H9 (cell line): ENCODE data around the gene IPO9. TPM values are rescaled to one million over a fixed set of nuclear protein-coding genes. Genes with fewer than 3 reads are reported as not detected.

Experiments used
- DNase-seq: peaks from one replicate; pipeline ENCODE4 v3.0.0-alpha.2; 2017
- H2AFZ ChIP-seq: one replicate; pipeline ENCODE4 v1.6.1; 2013; ENCODE audit warnings: mild to moderate bottlenecking, low read length, control low read depth, moderate library complexity
- H2AK5ac ChIP-seq: 2 replicates; pipeline ENCODE4 v1.6.1; 2013; ENCODE audit warnings: low read length, control low read depth, mixed read lengths; ENCODE audit not compliant: insufficient read length
- H2BK120ac ChIP-seq: one replicate; pipeline ENCODE4 v1.6.1; 2013; ENCODE audit warnings: low read depth, mild to moderate bottlenecking, low read length, control low read depth, inconsistent platforms; ENCODE audit not compliant: poor library complexity, severe bottlenecking
- H2BK12ac ChIP-seq: 2 replicates; pipeline ENCODE4 v1.6.1; 2013; ENCODE audit warnings: low read length, control low read depth, mixed read lengths, low read depth; ENCODE audit not compliant: insufficient read length
- H2BK15ac ChIP-seq: 2 replicates; pipeline ENCODE4 v1.6.1; 2013; ENCODE audit warnings: low read depth, low read length, control low read depth
- H2BK20ac ChIP-seq: one replicate; pipeline ENCODE4 v1.6.1; 2013; ENCODE audit warnings: low read depth, mild to moderate bottlenecking, low read length, control low read depth, inconsistent platforms; ENCODE audit not compliant: poor library complexity, severe bottlenecking
- H2BK5ac ChIP-seq: 2 replicates; pipeline ENCODE4 v1.6.1; 2013; ENCODE audit warnings: low read length, control low read depth, mixed read lengths; ENCODE audit not compliant: insufficient read length
- H3K14ac ChIP-seq: 2 replicates; pipeline ENCODE4 v1.6.1; 2013; ENCODE audit warnings: low read length, control low read depth; ENCODE audit not compliant: insufficient read depth
- H3K18ac ChIP-seq: 2 replicates; pipeline ENCODE4 v1.6.1; 2013; ENCODE audit warnings: low read depth, mild to moderate bottlenecking, mixed read lengths, low read length, control low read depth; ENCODE audit not compliant: insufficient read length
- H3K23ac ChIP-seq: 2 replicates; pipeline ENCODE4 v1.6.1; 2013; ENCODE audit warnings: low read length, control low read depth, mixed read lengths, low read depth; ENCODE audit not compliant: insufficient read length
- H3K23me2 ChIP-seq: 2 replicates; pipeline ENCODE4 v1.6.1; 2013; ENCODE audit warnings: low read depth, mild to moderate bottlenecking, mixed read lengths, low read length, control low read depth; ENCODE audit not compliant: insufficient read length, poor library complexity, severe bottlenecking
- H3K27ac ChIP-seq: 2 replicates; pipeline ENCODE4 v1.5.1; 2013; ENCODE audit warnings: low read length, control low read depth, mixed read lengths, low read depth; ENCODE audit not compliant: insufficient read length
- H3K27me3 ChIP-seq: 2 replicates; pipeline ENCODE4 v1.6.1; 2013; ENCODE audit warnings: low read length, control low read depth, inconsistent platforms; ENCODE audit not compliant: insufficient read depth
- H3K4ac ChIP-seq: 2 replicates; pipeline ENCODE4 v1.6.1; 2013; ENCODE audit warnings: low read depth, mild to moderate bottlenecking, control low read depth, inconsistent platforms, low read length, moderate library complexity
- H3K4me1 ChIP-seq: 2 replicates; pipeline ENCODE4 v1.6.1; 2013; ENCODE audit warnings: low read length, control low read depth, inconsistent platforms; ENCODE audit not compliant: insufficient read depth
- H3K4me2 ChIP-seq: 2 replicates; pipeline ENCODE4 v1.6.1; 2013; ENCODE audit warnings: low read length, control low read depth, mixed read lengths; ENCODE audit not compliant: insufficient read length, insufficient read depth
- H3K56ac ChIP-seq: 2 replicates; pipeline ENCODE4 v1.6.1; 2013; ENCODE audit warnings: low read depth, mild to moderate bottlenecking, mixed read lengths, low read length, control low read depth; ENCODE audit not compliant: insufficient read length
- H3K79me1 ChIP-seq: 2 replicates; pipeline ENCODE4 v1.6.1; 2013; ENCODE audit warnings: low read depth, mild to moderate bottlenecking, moderate library complexity, low read length, control low read depth, inconsistent platforms; ENCODE audit not compliant: insufficient read depth, poor library complexity, severe bottlenecking
- H3K79me2 ChIP-seq: 2 replicates; pipeline ENCODE4 v1.6.1; 2013; ENCODE audit warnings: low read length, control low read depth, inconsistent platforms; ENCODE audit not compliant: insufficient read depth
- H3K9ac ChIP-seq: 2 replicates; pipeline ENCODE4 v1.6.1; 2013; ENCODE audit warnings: low read length, control low read depth, mixed read lengths; ENCODE audit not compliant: insufficient read length; ENCODE audit errors: extremely low read depth
- H3K9me3 ChIP-seq: one replicate; pipeline ENCODE4 v1.6.1; 2013; ENCODE audit warnings: low read depth, low read length, inconsistent platforms; ENCODE audit not compliant: control insufficient read depth
- H3T11ph ChIP-seq: one replicate; pipeline ENCODE4 v1.6.1; 2013; ENCODE audit warnings: mild to moderate bottlenecking, low read length, control low read depth, inconsistent platforms
- H4K20me1 ChIP-seq: one replicate; pipeline ENCODE4 v1.6.1; 2013; ENCODE audit not compliant: control insufficient read depth, insufficient read length, insufficient read depth
- H4K5ac ChIP-seq: 2 replicates; pipeline ENCODE4 v1.6.1; 2013; ENCODE audit warnings: low read depth, mild to moderate bottlenecking, mixed read lengths, low read length, control low read depth; ENCODE audit not compliant: insufficient read length
- H4K8ac ChIP-seq: replicated peaks from 2 replicates; pipeline ENCODE4 v1.6.1; 2013; ENCODE audit warnings: low read length, control low read depth, mixed read lengths, low read depth; ENCODE audit not compliant: insufficient read length
- H4K91ac ChIP-seq: 2 replicates; pipeline ENCODE4 v1.6.1; 2013; ENCODE audit warnings: low read depth, mild to moderate bottlenecking, moderate library complexity, mixed read lengths, low read length, control low read depth; ENCODE audit not compliant: insufficient read length
- H3K27ac Mint-ChIP-seq, 3 experiments: 2 replicates in 2 of 3; 3 replicates in 1 of 3; pipeline ENCODE4 v1.8.0; 2020 to 2021; ENCODE audit warnings: mixed read lengths in 3 of 3, mild to moderate bottlenecking in 1 of 3, moderate library complexity in 1 of 3
- H3K27me3 Mint-ChIP-seq: 2 replicates; pipeline ENCODE4 v1.8.0; 2021; ENCODE audit warnings: low read depth, mild to moderate bottlenecking, moderate library complexity, mixed read lengths
- H3K36me3 Mint-ChIP-seq, 3 experiments: 2 replicates in 2 of 3; 3 replicates in 1 of 3; pipeline ENCODE4 v1.8.0; 2020 to 2021; ENCODE audit warnings: low read depth in 3 of 3, mixed read lengths in 3 of 3; ENCODE audit not compliant: insufficient read depth in 1 of 3
- H3K4me1 Mint-ChIP-seq, 2 experiments: 2 replicates each; pipeline ENCODE4 v1.8.0; 2020; ENCODE audit warnings: mixed read lengths in 2 of 2
- H3K4me3 Mint-ChIP-seq, 2 experiments: 2 replicates in 1 of 2; 3 replicates in 1 of 2; pipeline ENCODE4 v1.8.0; 2020 to 2021; ENCODE audit warnings: mild to moderate bottlenecking in 2 of 2, mixed read lengths in 2 of 2, moderate library complexity in 1 of 2
- H3K9me3 Mint-ChIP-seq, 2 experiments: 2 replicates in 1 of 2; 3 replicates in 1 of 2; pipeline ENCODE4 v1.8.0; 2020; ENCODE audit warnings: mild to moderate bottlenecking in 2 of 2, mixed read lengths in 2 of 2, moderate library complexity in 1 of 2
- WGBS: extraction: QIAGEN DNeasy Blood & Tissue Kit; methylation state at CpG from one replicate; pipeline ENCODE4 v1.1.7; 2013; ENCODE audit warnings: missing lambda C conversion rate, low lambda C conversion rate, mixed read lengths; ENCODE audit not compliant: insufficient read length; ENCODE audit errors: extremely low coverage; 5-methylcytosine and 5-hydroxymethylcytosine counted together
- total RNA-seq: library from RNA; stranded (reverse); gene quantifications from 2 replicates; pipeline ENCODE4 v1.2.1, GENCODE V29; 2021
- TF ChIP-seq, protein P1 (sequence below): fragments of 200-600 bp; sonication (generic); conservative IDR thresholded peaks from 3 replicates; pipeline ENCODE4 v1.8.0; 2021; ENCODE audit warnings: antibody characterized with exemption, mild to moderate bottlenecking

The IPO9 gene
- total RNA-seq, 1 experiment from 2014 or later = 104 TPM

DNA sequence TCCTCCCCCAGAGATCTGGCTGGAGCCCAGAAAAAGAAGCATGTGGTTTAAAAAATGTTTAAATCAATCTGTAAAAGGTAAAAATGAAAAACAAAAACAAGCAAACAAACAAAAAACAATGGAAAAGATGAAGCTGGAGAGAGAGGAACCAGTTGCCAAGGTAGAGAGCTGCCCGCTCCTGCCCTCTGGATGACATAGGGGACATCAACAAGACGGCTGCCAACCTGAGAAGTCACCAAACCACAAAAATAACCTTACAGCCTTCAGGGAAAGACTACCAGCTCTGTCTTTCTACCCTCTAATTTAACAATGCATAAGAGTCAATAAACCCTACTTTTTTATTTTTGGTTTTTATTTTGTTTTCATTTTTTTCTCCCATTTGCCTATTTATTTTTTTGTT, 8.5 kb upstream of the IPO9 start:
- no peak for DNase-seq
- H4K91ac ChIP-seq = no peak overlapping the region
- H3K9me3 ChIP-seq = no peaks in the 10 kb centered on the region
- H3K9ac ChIP-seq = no peak overlapping the region
- 0 out of 7 replicates have a peak overlapping the region, but pooled peaks of 1 of the 3 experiments have one; percentile 27 for H3K27ac Mint-ChIP-seq
- H3K36me3 Mint-ChIP-seq = peaks cover 25 to 54% (median 50%) of the 10 kb centered on the region in 3 experiments; a peak in 6 of 7 replicates
- H2BK20ac ChIP-seq = no peak overlapping the region
- H3K23ac ChIP-seq = no peak overlapping the region
- H3K4me1 Mint-ChIP-seq = no peaks in the 10 kb centered on the region
- no peak overlapping the region for H2BK15ac ChIP-seq
- H4K8ac ChIP-seq = no peak overlapping the region
- no peak overlapping the region for H2BK12ac ChIP-seq
- no peak overlapping the region for H2AK5ac ChIP-seq
- H3K14ac ChIP-seq = no peak overlapping the region
- WGBS = no CpG with 5 or more reads among the region's 2 CpGs
- no peak overlapping the region for H3K27ac ChIP-seq
- H4K5ac ChIP-seq = no peak overlapping the region
- H2AFZ ChIP-seq = no peak overlapping the region
- no peaks in the 10 kb centered on the region for H3K27me3 ChIP-seq
- no peaks in the 10 kb centered on the region for H4K20me1 ChIP-seq
- TF ChIP-seq, protein P1, sequence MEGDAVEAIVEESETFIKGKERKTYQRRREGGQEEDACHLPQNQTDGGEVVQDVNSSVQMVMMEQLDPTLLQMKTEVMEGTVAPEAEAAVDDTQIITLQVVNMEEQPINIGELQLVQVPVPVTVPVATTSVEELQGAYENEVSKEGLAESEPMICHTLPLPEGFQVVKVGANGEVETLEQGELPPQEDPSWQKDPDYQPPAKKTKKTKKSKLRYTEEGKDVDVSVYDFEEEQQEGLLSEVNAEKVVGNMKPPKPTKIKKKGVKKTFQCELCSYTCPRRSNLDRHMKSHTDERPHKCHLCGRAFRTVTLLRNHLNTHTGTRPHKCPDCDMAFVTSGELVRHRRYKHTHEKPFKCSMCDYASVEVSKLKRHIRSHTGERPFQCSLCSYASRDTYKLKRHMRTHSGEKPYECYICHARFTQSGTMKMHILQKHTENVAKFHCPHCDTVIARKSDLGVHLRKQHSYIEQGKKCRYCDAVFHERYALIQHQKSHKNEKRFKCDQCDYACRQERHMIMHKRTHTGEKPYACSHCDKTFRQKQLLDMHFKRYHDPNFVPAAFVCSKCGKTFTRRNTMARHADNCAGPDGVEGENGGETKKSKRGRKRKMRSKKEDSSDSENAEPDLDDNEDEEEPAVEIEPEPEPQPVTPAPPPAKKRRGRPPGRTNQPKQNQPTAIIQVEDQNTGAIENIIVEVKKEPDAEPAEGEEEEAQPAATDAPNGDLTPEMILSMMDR = no peak
- H3K4ac ChIP-seq = no peak overlapping the region
- no peaks in the 10 kb centered on the region for H3K27me3 Mint-ChIP-seq
- H3K9me3 Mint-ChIP-seq = no peaks in the 10 kb centered on the region
- H3K4me1 ChIP-seq = no peaks in the 10 kb centered on the region
- H3K4me2 ChIP-seq = no peak overlapping the region
- H3K18ac ChIP-seq = no peak overlapping the region
- H3K79me2 ChIP-seq = no peaks in the 10 kb centered on the region; the same call in 1 of the 2 replicates
- H3K4me3 Mint-ChIP-seq = no peak overlapping the region
- no peak overlapping the region for H2BK120ac ChIP-seq
- no peak overlapping the region for H3T11ph ChIP-seq
- no peaks in the 10 kb centered on the region for H3K79me1 ChIP-seq
- no peak overlapping the region for H2BK5ac ChIP-seq
- no peak overlapping the region for H3K56ac ChIP-seq
- H3K23me2 ChIP-seq = no peaks in the 10 kb centered on the region
